Activated CD8-positive, alpha-beta memory T cell treated with anti-CD3 and anti-CD28 coated beads, Interleukin-2, amount 10 ng/mL, durations not matched to agents 7 days and 5 days (primary cell): ENCODE data around the gene TBCC. TPM values are rescaled to one million over a fixed set of nuclear protein-coding genes. Genes with fewer than 3 reads are reported as not detected.
A peak's percentile ranks its signal among the peaks of the same experiment; 100 is the strongest.

Source experiments
- ATAC-seq: fragments of 150-1000 bp; cut with Tn5 transposase; one replicate; pipeline ENCODE4 v1.10.0; 2021; ENCODE audit warnings: moderate library complexity
- CTCF ChIA-PET: fragments of 350-600 bp; sonication (Branson Sonifier 250); formaldehyde crosslinking; loops from one replicate; lab custom pipeline; 2021; ENCODE audit warnings: antibody characterized with exemption; lab: Charles Lee
- DNase-seq: peaks from one replicate; pipeline ENCODE4 v3.0.0-alpha.2; 2020
- H3K27ac Mint-ChIP-seq: one replicate; pipeline ENCODE4 v1.8.0; 2021; ENCODE audit warnings: mild to moderate bottlenecking, mixed read lengths
- H3K27me3 Mint-ChIP-seq: one replicate; pipeline ENCODE4 v1.8.0; 2021; ENCODE audit warnings: mixed read lengths
- H3K36me3 Mint-ChIP-seq: one replicate; pipeline ENCODE4 v1.8.0; 2021; ENCODE audit warnings: mild to moderate bottlenecking, mixed read lengths
- H3K4me1 Mint-ChIP-seq: one replicate; pipeline ENCODE4 v1.8.0; 2021; ENCODE audit warnings: mixed read lengths
- H3K4me3 Mint-ChIP-seq: one replicate; pipeline ENCODE4 v1.8.0; 2021; ENCODE audit warnings: mild to moderate bottlenecking, moderate library complexity, mixed read lengths
- H3K9me3 Mint-ChIP-seq: one replicate; pipeline ENCODE4 v1.8.0; 2022; ENCODE audit warnings: low read depth, mixed read lengths
- total RNA-seq, 2 experiments: library from RNA; stranded (reverse); gene quantifications; one replicate each; pipeline ENCODE4 v1.2.3, GENCODE V29; 2021

The TBCC gene
- total RNA-seq, 2 experiments from 2014 or later, result 29.8 to 35.5 TPM

DNA sequence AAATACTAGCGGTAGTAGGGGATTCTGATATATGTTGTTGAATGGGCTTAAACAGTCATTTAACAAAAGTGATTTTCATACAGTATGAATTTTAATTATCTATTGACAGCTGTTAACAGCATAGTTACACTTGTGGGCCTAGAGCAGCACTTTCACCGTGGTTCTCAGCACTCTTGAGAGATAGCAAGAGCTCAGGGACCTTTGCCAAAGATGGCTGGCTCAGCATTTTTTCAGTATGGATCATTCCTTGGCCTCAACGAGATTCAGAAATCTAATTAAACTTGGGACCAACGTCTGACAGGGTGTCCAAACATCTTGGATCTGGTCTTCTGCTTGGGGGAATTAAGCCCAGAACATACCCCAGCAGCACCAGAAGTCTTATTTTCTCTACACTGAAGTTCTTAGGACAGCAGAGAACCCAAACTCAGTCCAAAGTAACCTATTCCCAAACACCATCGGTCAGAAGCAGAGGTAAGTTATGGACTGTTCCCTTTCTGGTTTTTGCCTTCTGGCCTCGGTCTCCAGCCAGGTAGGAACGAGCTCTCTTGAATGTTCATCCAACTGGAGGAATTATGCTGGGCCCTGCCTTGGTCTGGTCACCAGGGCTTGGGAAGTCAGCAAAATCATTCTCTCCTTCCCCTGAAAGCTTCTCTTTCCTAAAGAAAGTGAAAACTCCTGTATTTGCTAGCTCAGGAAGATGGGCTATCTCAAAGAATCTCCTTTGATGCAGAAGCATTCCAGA, 49.2 kb downstream of the TBCC start:
- Mint-ChIP-seq H3K36me3 (peaks cover 12% of the 10 kb centered on the region), H3K4me1 (peaks cover 29% of the 10 kb centered on the region)
- CTCF ChIA-PET, result interaction anchor here (1.1 kb wide), 1 partner anchor 30 kb away, joined by 3 read pairs; no protein-coding TSS in a partner anchor

DNA sequence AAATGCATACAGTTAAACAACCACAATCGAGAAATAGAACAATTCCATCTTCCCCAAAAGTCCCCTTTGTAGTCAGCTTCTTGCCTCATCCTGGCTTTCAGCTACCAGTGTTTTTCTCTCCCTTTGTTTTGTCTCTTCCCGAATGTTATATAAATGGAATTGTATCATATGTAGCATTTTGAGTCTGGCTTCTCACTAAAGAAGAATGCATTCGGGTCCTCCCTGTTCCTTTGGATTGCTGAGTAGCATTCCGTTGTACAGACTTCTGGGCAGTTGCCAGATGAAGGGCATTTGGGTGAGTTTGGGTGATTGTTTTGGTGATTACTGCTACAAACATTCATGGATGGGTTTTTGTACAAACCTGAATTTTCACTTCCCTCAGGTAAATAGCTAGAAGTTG, 51.3 kb downstream of the TBCC start:
- no peak overlapping the region for H3K4me3 Mint-ChIP-seq
- H3K4me1 Mint-ChIP-seq, result peaks cover 36% of the 10 kb centered on the region
- no peaks in the 10 kb centered on the region for H3K27me3 Mint-ChIP-seq
- H3K9me3 Mint-ChIP-seq, result no peaks in the 10 kb centered on the region
- ATAC-seq (no peak), DNase-seq (no peak)
- CTCF ChIA-PET, result interaction anchor here (1.4 to 4.0 kb wide), 4 partner anchors 32 to 185 kb away, joined by 5 to 53 read pairs (median 13); partner anchors contain the start of gene RPL7L1
- H3K27ac Mint-ChIP-seq, result peak overlapping the region; percentile 83
- peaks cover 18% of the 10 kb centered on the region for H3K36me3 Mint-ChIP-seq

More for the DNA sequence above, 49.2 kb downstream of the TBCC start:
- no peak for DNase-seq
- H3K27me3 Mint-ChIP-seq, result no peaks in the 10 kb centered on the region
- H3K27ac Mint-ChIP-seq, result no peak overlapping the region
- no peaks in the 10 kb centered on the region for H3K9me3 Mint-ChIP-seq
- ATAC-seq, result no peak
- H3K4me3 Mint-ChIP-seq, result no peak overlapping the region

Other genes with a start within 250 kb of the TBCC start
- gene UBR2, start 182.1 kb downstream of the TBCC start, total RNA-seq, result 10 to 100 TPM; 27.5 to 32.3 TPM
- gene PRPH2, start 23.5 kb downstream of the TBCC start, total RNA-seq, result under 1 TPM in 1 of 2 experiments, not detected in 1; 0.07 TPM
- 10 to 100 TPM; 22.9 to 24.3 TPM for gene BICRAL, start 35.9 kb upstream of the TBCC start, total RNA-seq
- gene RPL7L1, start 133.5 kb upstream of the TBCC start, total RNA-seq, result 100 to 1,000 TPM in 1 of 2 experiments, 10 to 100 TPM in 1; 73.5 to 105 TPM
- not detected for gene PTCRA, start 169.9 kb upstream of the TBCC start, total RNA-seq
- gene CNPY3, start 183.4 kb upstream of the TBCC start, total RNA-seq, result 10 to 100 TPM; 44.1 to 56.4 TPM
- gene GNMT, start 214.7 kb upstream of the TBCC start, total RNA-seq, result under 1 TPM; 0.26 to 0.70 TPM
- gene PEX6, start 233.1 kb upstream of the TBCC start, total RNA-seq, result 10 to 100 TPM; 24.7 to 26.3 TPM
- 10 to 100 TPM; 53.0 to 58.4 TPM for gene PPP2R5D, start 238.5 kb upstream of the TBCC start, total RNA-seq